HG03060 (cell line): ENCODE results near the gene NOP58.
"Not testable (repeated sequence)": the region's sequence is repeated elsewhere in the genome, so short reads cannot be mapped to it uniquely, and the experiment has no call there.

Experiments
- ATAC-seq: cut with Tn5 transposase; IDR thresholded peaks from one replicate; pipeline ENCODE4 v1.9.1; 2021; ENCODE audit warnings: low read depth, moderate number of reproducible peaks; ENCODE audit not compliant: unreplicated experiment

NOP58 gene

DNA sequence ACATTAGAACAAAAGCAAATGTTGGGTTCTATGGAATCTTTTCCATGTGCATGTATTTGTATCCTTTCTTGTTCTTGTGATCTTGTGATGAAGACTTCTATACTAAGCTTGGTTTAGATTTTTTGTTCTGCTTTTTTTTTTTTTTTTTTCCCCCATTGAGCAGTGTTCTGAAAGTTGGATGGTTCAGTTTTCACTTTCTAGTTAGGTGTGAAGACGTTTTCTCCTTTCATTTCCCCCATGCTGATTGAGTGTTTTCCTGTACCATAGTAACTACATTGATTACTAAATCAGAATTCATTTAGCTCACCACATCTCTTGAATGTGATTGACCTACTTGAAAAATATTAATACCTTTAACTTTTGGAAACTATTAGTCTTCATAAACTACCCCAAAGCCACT lies 34.1 kb downstream of the NOP58 start:
- no peak for ATAC-seq

DNA sequence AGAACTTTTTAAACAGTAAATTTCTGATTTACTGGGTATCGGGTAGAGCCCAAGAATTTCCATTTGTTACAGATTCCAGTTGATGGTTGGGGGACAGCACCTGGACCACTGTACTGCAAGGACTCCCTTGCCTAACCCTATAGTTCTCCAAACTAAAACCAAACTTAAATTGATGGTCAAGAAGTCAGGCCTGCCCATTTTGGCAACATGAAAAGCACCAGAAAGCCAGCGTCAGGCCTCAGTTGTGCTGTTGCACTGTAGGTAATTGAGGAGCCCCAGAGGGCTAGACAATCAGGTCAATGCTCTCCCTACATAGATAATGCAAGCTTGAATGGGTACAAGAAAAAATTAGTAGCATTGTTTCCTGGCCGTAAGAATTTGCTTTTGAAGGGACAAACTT lies 40.5 kb downstream of the NOP58 start:
- no peak for ATAC-seq

DNA sequence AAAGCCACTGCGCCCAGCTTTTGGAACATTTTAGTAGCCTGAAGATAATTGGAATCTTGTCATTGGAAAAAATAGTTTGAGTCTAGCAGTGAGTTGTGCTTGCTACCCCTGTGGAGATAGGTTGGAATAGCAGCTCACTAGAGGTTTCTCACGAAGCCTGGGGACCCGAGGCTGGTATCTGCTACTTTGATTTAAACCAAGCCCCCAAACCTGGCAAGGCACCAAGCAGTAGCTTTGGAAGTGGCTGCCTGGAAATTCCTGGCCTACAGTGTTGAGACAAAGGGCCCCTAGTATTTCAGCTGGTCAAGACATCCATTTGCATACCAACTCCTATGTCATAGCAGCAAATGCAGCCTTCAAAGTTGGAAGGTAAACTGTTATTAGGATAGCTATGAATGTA lies 42.1 kb downstream of the NOP58 start:
- no peak for ATAC-seq

DNA sequence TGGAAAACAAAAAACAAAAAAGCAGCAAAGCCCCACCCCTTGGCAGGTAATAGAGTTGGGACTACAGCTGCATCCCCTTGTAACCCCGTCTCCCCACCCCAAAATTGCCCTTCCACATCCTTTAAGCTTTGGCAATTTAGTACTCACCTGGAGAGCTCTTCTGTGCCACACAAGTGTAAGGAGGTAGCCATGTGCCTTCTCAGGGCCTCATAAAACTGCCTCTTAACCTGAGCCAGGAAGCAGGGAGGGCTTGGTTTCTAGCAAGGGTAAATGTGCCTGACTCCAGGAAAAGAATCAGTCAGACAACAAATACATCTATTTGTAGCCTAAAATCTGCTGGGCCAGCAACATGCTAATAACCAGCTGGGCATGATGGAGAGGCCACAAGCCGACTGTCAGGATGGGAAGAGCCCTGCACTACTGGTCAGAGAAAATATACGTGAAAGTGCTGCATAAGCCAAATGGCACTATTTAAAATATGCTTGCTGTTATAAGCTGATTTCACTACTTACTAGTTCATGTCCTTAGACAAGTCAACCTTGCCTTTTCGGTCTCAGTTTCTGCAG lies 46.3 kb downstream of the NOP58 start:
- ATAC-seq, result no peak

DNA sequence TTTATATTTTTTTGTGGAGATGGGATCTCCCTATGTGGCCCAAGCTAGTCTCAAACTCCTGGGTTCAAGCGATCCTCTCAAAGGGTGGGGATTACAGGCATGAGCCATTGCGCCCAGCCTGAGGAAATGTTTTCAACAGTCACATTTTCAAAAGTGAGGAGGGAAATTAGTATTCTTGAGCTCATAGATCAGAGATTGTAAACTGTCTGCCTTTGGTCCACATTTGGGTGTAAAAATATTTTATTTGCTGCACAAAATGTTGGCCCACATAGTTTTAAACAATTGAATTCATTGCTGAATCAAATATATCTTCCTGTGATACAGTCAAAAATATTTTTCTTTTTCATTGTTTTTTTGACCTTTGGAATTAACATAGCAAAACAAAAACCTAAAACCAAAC lies 48.6 kb downstream of the NOP58 start:
- no peak for ATAC-seq

DNA sequence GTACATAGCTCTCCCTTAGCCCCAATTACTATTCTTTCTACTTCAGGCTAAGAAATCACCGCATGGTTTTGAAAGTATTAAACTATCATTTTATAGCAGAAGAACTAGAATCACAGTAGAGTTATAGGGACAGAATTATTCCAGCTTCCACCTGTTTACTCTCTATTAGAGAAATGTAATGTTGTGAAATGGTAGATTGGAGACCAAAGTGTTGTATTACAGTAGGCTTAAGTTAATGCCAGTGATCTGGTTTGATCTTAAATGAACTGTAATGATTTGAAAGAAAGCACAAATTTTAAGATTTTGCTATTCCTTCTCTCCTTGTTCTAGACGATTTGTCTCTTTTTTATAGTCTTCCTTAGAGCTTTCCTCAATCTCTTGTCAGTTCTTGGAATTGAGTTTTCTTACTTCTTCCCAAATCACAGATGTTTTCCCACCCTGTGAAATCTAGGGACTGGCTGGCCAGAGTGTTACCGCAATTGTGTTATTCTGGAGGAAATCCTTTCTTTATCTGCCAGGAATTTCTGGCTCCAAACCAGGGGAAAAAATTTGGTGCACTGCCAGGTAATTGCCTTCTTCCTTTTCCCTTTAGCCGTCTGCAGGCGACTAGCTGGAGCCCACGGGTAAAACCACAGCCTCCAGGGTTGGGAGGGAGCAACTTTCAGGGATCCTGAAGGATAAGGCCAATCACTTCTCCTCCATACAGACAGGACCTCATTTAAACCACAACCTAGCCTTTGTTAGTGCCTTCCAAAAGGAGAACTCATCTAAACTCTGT lies 51.7 kb downstream of the NOP58 start:
- ATAC-seq, result no peak

DNA sequence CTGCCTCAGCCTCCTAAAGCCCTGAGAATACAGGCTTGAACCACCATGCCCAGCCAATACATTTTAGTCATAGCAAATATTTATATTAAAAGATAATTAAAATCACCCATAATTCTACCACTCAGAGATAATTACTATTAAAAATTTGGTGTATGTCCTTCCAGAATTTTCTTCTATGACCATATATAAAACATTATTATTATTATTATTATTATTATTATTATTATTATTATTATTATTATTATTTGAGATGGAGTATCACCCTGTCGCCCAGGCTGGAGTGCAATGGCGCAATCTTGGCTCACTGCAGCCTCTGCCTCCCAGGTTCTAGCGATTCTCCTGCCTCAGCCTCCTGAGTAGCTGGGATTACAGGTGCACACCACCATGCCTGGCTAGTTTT lies 54.8 kb downstream of the NOP58 start:
- ATAC-seq, result not testable (repeated sequence)

DNA sequence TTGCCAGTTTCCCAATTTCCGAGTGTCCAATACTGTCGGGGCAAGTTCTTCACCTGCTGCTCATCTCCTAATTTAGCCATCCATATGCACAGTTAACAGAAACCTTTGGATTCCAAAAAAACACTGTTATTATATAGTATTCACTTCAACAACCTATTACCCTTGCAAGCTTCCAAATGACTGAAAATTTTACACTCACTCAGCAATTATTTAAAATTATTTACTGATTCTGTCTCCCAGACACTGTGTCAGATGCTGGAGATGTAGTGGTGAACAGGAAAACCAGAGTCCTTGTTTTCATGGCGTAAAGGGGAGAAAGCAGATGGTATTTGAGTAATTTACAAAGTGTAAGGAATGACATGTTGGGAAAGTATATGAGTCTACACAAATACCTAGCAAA lies 56.9 kb downstream of the NOP58 start:
- no peak for ATAC-seq

DNA sequence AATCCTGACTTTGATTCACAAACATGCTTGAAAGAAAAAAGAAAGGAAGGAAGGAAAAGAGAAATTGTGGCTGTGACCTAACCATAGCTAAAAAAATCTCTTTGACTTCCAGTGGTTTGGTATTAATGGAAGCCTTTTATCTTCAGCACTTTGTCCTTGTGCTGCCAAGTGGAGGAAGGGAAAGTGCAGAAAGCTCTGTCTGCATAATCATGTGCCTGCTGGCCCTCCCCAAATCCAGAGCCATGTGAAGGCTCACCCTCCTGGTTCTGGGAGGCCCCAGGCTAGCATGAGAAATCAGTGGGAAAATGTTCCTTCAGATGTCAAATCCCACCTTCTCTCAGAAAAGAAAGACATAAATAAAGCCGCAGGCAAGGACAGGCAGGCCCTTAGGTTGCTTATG lies 62.3 kb downstream of the NOP58 start:
- ATAC-seq, result no peak

DNA sequence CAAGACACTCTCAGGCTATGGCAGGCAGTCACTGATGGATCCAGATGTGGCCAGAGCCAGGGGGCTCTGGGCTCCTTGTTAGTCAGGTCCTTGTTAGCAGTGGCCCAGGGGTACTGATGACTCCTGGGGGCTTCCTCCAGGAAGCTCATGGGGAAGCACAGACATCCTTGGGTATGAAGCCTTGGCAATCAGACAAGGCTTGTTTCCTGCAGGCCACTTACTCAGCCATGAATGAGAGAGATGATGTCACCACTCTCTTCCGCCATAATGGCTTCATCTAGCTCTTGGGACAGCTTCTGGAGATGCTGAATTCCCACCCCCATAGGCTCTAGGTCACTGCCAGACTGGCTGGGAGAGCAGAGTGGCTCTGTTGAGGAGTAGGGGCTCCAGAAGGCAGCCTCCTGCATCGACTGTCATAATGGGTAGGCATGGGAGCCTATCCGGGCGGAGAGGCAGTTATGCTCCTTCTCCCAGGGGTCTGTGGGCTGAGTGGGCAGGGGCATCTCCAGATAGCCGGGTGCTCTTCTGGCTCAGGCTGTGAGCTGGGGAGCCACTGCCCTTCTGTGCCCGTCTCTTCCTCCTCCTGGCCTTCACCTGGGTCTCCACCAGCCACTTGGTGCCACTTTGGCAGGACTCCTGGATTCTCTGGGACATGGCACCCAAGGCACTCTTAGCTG lies 70.4 kb downstream of the NOP58 start:
- no peak for ATAC-seq

DNA sequence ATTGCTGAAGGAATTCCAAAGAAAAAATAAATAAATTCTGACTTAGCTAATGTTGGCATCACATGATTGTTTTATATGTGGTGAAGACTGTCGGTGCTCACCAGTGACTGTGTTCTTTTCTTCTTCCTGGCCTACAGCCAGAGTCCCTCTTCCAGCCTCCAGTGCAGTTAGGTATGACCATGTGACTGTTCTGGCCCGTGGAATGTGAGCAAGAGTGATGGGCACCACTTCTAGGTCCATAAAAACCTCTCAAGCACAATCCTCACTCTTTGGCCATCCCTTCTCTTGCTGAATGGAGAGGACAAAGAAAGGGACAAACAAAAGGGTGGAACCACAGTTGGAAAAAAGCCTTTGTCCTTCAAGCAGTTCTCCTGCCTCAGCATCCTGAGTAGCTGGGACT lies 71.6 kb downstream of the NOP58 start:
- no peak for ATAC-seq

DNA sequence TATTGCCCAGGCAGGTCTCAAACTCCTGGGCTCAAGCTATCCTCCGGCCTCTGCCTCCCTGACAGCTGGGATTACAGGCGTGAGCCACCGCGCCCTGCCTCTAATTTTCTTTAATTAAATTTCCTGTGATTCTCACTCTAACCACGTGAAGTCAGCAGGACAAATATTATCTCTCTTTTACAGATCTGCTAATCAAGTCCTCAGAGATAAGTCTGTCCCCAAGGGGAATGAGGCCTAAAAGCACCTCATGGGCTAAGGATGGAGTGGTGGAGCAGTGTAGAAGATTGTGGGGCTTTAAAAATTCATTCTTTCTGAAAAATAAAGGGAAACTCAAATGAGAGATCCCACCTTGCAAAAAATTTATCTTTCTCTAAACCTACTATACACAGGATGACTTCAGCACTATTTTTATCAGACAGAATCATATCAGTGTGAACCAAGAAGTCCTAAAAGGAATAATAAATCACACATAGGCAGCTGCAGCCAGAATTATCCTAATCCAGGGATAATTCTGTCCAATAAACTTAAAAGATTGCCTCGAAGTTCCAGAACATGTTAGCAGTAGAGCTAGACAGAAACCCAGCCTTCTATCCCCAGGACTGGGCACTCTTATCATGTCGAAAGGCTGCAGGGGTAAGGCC lies 72.3 kb downstream of the NOP58 start:
- ATAC-seq, result no peak

DNA sequence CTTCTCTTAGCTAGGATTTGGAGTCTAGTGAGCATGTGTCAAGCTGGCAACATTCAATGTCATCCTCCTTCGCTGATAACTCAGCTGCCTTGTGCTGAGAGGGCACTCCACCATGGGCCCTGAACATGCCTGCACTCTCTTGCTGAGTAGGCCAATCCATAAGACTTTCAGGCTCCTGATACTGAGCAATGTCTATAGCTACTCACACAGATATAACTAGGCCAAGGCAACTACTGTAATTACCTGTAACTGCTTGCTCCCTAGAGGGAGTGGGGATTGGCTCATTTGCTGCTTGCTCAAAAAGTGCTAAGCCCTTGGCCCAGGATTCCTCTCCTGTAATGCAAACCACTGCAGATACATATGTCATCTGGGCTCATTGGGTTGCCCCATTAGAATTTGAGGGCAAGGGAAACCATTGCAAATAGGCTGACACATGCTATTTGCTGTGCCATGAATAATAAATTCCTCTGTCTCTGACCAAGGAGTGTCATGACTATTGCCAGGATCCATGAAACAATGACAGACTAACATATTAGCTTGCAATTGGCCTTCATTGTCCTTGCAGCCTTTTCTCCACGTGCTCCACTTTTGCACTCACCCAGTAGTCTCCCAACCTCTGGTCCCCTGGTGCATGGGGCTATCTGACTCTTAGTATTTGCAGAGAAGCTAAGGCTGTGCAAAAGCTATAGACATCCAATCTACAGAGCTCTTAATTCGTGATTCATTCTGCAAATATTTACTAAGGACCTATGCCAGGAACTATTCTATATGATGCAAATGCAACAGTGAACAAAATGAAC lies 73.7 kb downstream of the NOP58 start:
- no peak for ATAC-seq

DNA sequence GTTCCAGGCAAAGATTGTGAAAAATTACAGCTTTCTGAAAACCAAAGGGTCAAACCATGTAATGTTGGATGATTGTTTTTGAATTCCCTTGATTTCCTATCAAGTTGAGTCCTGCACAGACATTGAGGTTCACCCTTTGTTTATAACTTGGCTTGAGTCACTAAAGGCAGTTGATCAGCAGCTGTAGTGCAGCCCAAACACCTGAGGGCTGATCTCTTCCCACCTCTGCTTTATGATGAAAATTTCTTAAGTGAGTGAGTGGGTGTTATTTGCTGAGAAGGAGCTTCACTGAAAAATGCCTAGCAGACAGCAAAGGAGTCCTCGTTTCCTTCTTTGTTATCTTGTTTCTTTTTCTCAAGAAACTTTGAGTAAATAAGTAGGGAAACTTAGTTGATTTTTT lies 78.6 kb downstream of the NOP58 start:
- ATAC-seq, result no peak

DNA sequence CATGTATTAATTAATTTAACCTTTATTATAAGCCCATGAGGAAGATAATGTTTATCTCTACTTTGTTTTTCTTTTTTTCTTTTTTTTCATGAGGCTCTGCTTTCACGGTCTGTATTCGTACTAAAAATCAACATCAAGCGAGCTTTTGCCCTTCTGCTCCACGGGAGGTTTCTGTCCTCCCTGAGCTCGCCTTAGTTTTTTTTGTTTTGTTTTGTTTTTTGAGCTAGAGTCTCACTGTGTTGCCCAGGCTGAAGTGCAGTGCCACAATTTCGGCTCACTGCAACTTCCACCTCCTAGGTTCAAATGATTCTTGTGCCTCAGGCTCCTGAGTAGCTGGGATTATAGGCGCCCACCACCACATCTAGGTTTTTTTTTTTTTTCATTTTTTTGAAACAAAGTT lies 80.6 kb downstream of the NOP58 start:
- ATAC-seq, result no peak
